ENCODE measurements around the gene MGARP.

MGARP gene

DNA sequence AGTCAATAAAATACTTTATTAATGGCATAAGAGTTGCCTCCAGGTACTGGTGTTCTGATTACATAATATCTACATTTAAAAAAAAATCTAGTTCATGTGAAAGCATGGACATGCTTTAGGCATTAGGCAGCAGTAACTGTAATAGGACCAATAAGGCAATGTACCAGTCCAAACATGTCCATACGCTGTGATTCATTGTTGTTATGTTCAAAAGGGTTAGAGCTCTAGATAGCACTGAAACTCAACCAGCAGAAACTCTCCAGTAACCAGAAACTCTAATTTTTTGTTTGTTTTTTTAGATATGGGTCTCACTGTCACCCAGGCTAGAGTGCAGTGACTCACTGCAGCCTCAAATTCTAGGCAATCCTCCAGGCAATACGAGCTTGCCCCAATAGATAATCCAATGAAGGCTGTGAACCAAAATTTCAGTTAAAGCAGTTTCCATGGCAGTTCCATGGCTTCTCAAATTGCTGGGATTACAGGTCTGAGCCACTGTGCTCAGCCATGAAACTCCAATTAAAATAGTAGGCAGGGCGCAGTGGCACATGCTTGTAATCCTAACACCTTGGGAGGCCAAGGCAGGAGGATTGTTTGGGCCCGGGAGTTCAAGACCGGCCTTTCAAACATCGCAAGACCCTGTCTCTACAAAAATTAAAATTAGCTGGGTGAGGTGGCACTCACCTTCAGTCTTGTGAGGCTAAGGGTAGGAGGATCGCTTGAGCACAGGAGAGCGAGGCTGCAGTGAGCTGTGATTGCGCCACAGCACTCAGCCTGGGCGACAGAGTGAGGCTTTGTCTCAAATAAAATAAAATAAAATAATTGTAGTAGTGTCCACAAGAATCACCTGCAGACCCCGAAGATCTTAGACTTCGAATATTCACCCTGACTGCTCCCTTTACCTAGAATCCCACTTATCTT, 36.3 kb downstream of the MGARP start:
- DNase-seq (ENCODE audit: low read depth) = no peak

DNA sequence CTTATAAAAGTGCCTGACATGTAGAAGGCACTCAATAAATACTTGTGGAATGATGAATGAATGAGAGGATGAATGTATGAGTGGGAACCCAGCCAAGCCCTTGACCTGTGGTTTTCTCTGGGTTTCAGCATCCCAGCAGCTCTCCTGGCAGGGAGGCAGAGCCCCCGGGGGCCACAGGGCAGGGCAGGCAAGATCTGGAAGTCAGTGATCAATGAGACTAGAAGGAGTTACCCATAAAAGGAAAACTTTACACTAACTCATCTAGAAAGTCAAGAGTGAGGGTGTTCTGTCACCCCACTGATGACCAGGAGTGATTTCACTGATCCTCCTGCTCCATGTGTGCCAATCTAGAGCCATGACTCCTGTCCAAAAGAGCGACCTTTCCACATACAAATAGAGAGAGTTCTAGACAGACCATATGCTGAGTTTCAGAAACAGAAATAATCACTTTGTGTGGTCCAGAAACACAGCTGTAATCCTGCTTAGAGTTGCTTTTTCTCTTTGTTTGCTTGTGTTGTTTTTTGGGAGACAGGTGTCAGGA, 37.4 kb downstream of the MGARP start:
- no peak for DNase-seq (ENCODE audit: low read depth)

DNA sequence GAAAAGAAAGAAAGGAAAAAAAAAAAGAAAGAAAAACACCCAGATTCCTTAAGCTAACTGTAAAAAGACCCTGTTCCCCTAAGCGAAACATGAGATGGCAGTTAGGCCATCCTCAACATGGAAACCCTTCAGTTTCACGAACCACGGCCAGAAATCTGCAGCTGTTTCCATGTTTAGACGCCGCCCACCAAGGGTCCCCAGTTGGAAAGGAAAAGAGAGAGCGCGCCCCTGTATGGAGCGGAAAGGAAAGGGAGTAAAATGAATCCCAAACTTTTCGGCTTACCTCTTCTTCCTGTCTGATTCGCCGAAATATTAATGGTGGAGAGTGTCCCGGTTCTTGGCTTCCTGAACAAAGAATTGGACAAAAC, 38.3 kb downstream of the MGARP start:
- DNase-seq (ENCODE audit: low read depth) = no peak

DNA sequence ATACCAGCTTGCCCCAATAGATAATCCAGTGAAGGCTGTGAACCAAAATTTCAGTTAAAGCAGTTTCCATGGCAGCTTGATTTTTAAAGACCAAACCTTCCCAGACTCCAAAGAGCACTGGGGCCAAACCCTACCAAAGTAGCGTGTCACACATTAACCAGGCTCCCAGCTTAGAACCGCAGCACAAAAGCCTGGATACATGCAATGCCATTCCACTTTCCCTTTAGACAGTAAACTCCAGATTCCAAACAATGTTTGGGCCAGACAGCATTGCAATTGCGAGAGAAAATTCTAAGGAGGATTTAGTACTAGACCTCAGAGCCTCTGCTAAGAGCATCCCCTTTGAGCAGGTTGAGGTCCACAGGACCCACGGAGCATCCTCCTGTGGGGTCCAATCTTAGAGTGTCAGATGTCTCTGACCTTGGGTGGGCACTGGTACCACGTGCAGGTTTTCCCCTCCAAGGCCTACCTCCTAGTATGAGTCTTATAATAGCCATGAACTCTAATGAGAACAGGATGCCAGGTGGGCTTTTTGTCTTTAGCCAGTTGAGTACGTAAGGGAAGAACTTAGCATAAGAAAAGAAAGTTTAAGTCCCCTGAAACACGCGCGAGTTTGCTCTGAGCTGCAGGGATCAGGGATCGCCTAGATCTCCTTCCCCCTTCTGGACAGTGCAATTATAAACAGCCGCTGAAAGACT, 38.8 kb downstream of the MGARP start:
- no peak for DNase-seq (ENCODE audit: low read depth)

DNA sequence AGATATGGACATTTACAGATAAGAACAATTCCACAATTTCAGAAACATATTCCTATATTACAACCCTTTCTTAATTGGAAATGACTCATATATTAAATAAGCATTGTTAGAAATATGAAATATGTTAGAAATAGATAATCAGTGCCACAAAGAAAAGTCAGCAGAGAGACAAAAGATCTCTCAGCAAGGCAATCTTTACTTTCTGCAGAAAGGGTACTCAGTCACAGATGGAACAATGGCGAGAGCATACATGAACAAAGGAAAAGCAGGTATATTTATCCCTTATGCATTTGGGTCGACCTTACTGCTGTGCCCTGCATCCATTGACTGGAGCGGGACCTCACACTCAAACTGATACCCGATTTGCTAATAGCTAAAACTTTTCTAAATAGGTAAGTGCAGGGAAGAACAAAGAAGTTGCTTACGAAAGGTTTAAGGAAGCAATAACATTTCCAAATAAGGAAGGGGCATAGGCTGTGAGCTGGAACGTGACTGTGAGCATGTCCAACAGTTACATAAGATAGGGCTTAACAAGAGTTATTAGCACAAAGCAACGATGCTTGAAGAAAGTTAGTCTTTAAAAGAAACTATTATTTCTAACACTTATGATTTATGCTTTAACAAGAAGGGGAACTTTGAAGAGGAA, 40.8 kb downstream of the MGARP start:
- no peak for DNase-seq (ENCODE audit: low read depth)

DNA sequence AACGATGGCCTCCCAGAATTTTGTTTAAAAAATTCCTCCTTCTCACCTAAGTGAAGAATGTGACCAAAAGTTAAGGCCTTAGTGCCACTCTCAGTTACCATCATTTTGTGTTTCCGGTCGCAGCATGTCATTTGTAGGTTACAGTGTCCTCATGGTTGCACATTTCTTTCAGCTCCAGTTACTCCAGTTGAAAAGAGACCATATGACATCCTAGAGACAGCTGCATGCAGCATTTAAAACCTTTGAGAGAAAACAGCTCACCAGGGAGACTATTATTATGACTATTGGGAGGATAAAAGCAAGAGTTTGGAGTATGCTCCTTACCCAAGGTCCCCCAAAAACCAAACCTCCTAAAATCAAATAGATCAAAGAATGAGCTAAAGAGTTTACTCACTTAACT, 45.8 kb downstream of the MGARP start:
- no peak for DNase-seq (ENCODE audit: low read depth)

DNA sequence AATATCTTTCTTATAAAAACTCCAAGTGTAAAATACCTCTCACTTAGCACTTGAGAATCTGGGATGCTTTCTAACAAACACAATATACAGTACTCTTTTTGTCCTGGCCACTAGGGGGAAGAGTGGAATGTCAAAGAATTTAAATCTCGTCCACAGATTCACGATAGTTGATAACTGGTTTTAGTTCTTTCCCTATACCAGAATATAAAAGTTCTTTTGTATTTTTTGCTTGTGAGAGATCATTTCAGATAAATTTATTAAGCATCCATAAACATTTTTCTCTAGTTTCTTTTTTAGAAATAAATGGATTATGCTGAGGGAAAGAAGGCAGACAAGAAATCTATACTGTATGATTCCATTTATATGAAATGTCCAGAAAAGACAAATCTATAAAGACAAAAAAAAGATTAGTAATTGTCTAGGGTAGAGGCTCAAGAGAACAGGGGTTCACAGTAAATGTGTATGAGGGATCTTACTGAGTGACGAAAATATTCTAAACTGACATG, 50.4 kb downstream of the MGARP start:
- DNase-seq (ENCODE audit: low read depth) = no peak

DNA sequence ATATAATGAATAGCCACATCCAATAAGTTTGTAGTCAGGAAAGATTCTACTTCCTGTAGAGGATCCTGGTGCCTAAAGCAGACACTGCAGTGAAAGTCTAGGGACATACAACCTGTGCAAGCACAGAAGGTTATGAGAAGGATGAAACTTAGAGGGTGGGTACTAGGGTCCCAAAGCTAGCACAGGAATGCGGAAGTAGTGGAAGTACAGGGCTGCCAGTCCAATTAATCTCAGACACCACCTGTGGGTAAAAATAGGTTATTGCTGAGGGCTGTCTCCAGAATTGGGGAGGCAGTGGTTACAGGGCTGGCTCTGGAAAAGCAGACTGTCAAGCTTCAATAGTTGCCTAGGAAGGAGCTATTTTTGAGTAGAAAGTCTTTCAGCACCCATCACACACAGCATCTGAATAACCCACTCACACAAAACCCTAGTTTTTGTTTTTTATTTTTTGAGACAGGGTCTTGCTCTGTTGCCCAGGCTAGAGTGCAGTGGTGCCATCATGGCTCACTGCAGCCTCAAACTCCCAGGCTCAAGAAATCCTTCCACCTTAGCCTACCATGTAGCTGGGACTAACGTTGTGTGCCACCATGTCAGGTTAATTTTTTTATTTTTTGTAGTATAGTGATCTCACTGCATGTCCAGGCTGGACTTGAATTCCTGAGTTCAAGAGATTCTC, 52.2 kb downstream of the MGARP start:
- DNase-seq (ENCODE audit: low read depth) = no peak

DNA sequence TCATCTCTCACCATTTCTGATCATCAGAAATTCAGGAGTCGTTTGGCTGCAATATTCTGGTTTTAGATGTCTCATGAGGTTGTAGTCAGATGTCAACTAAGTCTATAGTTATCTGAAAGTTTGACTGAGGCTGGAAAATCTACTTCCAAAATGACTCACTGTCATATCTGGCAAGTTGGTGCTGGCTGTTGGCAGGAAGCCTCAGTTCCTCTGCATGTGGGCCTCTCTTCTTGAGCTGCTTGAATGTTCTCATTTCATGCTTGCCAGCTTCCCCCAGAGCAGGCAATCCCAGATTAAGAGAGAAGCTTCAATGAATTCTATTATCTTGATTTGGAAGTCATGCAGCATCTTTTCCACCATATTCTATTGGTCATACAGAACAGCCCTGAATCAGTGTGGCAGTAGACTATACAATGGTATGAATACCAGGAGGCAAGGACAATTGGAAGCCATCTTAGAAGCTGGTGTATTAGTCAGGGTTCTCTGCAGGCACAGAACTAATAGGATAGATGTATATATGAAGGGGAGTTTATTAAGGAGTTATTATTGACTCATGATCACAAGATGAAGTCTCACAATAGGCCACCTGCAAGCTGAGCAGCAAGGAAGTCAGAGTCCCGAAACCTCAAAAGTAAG, 56.2 kb downstream of the MGARP start:
- DNase-seq (ENCODE audit: low read depth) = no peak

DNA sequence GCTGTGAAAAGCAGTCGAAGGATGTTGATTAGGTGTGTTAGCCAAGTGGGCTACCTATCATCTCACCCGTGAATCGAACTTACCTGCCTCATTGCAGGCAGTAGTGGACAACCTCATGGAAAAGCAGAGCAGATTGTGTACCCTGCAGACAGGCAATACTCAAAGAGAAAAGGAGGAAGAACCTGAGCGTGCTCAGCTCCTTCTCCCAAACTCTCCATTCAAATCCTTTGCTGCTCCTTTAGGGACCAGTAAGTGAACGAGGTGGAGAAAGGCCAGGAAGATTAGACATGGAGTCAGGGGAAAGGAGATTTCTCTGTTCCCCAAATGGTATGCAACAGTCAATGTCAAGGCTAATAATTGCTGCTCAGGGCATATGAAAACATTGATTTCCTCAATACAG, 57.8 kb downstream of the MGARP start:
- no peak for DNase-seq (ENCODE audit: low read depth)

DNA sequence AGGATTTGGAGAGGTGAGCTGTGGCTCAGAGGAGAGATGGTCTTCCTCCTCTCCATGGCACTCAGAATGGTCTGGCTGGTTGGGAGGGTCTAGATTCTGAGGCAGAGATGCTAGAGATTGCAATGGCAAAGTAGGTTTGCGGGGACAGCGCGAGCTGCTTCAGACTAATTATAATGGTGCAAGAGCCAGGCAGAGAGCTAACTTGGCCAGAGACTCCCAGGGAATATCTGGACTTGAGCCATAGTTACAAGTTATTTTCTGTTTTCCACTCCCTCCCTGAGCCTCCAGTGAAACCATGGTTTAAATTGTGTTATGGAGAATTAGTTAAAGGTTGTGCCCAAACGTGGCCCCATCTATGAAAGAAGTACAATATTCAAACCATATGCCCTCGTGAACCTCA, 58.3 kb downstream of the MGARP start:
- DNase-seq (ENCODE audit: low read depth) = no peak

DNA sequence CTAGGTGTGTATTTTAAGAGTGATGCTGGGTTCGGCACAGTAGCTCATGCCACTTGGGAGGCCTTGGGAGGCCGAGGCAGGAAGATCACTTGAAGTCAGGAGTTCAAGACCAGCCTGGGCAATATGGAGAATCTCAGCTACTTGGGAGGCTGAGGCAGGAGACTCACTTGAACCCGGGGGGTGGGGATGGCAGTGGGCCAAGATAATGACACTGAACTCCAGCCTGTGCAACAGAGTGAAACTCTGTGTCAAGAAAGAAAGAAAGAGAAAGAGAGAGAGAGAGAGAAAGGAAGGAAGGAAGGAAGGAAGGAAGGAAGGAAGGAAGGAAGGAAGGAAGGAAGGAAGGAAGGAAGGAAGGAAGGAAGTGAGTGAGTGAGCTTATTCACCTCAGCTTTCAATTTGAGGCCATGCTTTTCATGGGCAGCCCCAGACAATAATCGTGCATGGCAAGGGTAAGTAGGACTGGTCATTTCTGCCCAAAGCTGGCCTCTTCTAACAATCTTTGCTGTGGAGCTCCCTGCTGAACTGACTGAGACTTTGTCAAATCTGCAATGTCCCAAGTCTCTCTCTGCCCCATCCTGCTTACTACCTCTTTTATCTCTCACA, 60.5 kb downstream of the MGARP start:
- no peak for DNase-seq (ENCODE audit: low read depth)

Data from stimulated activated CD8-positive, alpha-beta memory T cell treated with anti-CD3 and anti-CD28 coated beads, Interleukin-7, amount 100 ng/mL, for 24 hours (primary cell).